NCI-H82 (cell line): ENCODE data around the gene PLXDC2.
"Not testable (repeated sequence)": the region's sequence is repeated elsewhere in the genome, so short reads cannot be mapped to it uniquely, and the experiment has no call there.

Experiments
- DNase-seq: peaks from one replicate; lab custom pipeline; 2025; lab: John Stamatoyannopoulos, UW

Gene PLXDC2

GRCh38 chr10:20202337-20202736 lies 386.1 kb downstream of the PLXDC2 start:
- DNase-seq, result no peak

- DNase-seq, result peak; percentile 59
These were observed 391.4 kb downstream of the PLXDC2 start for GRCh38 chr10:20207653-20208052.

DNA sequence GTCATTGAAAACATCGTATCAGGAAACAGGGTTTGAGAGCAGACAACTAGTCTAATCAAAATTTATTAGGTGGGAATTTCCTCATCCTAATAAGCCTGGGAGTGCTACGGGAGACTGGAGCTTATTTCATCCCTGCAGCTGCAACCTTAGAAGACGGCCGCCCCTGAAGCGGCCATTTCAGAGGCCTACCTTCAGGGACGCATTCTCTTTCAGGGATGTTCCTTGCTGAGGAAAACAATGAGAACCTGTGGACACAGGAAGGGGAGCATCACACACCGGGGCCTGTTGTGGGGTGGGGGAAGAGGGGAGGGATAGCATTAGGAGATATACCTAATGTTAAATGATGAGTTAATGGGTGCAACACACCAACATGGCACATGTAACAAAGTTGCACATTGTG lies 392.9 kb downstream of the PLXDC2 start:
- not testable (repeated sequence) for DNase-seq

GRCh38 chr10:20215547-20216152 lies 399.4 kb downstream of the PLXDC2 start:
- no peak for DNase-seq

GRCh38 chr10:20221356-20221755 lies 405.1 kb downstream of the PLXDC2 start:
- DNase-seq, result no peak

- DNase-seq, result no peak
These were observed 412.5 kb downstream of the PLXDC2 start for GRCh38 chr10:20228729-20229128.

- no peak for DNase-seq
These were observed 416.0 kb downstream of the PLXDC2 start for GRCh38 chr10:20232079-20232705.

DNA sequence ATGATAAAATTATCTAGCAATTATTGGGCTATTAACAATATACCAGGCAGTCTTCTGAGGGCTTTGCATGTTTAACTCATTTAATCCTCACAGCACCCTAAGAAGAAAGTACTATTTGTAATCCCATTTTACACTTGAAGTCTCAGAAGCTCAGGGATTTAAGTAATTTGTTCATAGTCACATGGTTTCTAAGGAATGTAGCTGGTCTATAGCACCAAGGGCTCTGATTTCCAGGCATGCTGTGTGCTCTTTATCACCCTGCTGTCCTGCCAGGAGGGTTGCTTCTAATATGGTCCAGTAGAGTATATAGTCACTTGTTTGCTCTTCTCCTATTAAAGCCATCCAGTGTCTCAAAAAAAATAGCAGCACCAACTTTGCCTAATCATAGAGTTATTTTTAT lies 417.2 kb downstream of the PLXDC2 start:
- DNase-seq, result peak; percentile 67

DNA sequence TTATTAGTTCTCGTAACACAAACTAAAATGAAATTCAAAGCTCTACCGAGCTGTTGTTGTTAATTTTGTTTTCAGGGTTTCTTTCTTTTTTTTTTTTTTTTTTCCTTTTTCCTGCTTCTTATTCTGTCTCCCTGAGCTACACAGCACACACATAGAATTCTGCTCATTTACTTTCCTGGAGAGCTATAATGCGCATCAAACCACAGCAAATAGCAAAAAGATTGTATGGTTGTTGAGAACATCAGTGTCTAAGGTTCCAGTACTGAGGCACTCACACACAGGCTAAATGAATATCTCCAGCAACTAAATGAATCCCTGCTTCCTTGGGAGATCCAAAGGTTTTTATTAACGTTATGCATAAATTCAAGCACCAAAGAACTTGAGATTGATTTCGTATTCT lies 418.3 kb downstream of the PLXDC2 start:
- no peak for DNase-seq

- DNase-seq, result no peak
These were observed 420.9 kb downstream of the PLXDC2 start for GRCh38 chr10:20237091-20237570.

DNA sequence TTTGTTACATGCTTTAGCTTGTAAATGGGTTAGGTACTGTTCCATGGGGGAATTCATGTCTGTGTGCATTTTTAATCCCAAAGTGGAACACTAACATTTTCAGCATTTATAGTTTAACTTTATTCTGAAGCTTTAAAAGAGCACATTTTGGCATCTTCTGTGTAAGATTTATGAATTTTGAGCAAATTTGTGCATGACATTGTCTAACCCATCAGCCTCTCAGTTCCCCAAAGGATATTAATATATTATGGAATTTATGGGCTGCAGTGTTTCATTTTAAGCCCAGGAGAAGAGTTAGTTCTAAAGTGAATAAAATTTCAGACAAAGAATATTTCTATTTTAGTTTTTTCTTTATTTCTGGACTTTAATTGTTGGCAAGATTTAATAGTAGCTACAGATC lies 421.4 kb downstream of the PLXDC2 start:
- DNase-seq, result no peak

- DNase-seq, result no peak
These were observed 424.4 kb downstream of the PLXDC2 start for GRCh38 chr10:20240643-20241042.

DNA sequence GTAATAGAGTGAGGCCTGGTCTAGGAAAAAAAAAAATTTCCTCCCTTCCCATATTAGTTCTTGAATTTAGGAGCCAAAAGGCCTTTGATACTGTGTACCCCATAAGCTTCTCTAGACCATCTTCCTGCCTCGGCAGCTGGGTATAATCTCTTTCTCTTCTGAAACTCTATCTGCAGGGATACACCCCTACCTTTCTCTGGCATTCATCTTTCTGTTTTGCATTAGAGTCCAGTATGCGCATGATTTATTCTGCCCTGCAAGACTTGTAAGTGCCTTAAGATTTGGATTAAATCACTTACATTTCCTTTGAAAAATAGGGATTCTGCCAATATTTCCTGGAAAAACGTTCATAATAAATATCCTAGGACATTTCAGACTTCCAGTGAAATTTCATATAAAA lies 431.2 kb downstream of the PLXDC2 start:
- DNase-seq, result no peak

GRCh38 chr10:20247891-20248708 lies 431.9 kb downstream of the PLXDC2 start:
- DNase-seq, result no peak

GRCh38 chr10:20254078-20254477 lies 437.8 kb downstream of the PLXDC2 start:
- DNase-seq, result no peak

- no peak for DNase-seq
These were observed 438.3 kb downstream of the PLXDC2 start for GRCh38 chr10:20254497-20254896.

- DNase-seq, result no peak
These were observed 440.7 kb downstream of the PLXDC2 start for GRCh38 chr10:20256969-20257368.

- no peak for DNase-seq
These were observed 441.2 kb downstream of the PLXDC2 start for GRCh38 chr10:20257422-20257821.

DNA sequence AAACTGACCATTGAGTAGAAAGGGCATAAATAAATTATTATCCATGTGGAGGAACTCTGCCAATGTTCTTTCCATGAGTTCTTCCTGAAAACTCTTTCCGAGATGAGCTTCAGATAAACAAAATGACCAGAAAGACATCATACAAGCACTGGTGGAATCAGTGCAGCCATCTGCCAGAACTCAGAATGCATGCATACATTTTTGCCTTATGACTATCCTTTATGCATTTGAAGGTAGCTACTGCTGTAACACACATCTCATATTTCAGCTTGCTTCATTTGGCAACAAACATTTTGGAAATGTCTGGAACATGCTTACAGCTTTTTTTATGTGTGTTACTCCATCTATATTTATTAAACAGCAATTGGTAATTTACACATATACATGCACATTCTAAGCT lies 448.9 kb downstream of the PLXDC2 start:
- no peak for DNase-seq

- DNase-seq, result no peak
These were observed 451.5 kb downstream of the PLXDC2 start for GRCh38 chr10:20267734-20268133.

GRCh38 chr10:20271490-20271889 lies 455.3 kb downstream of the PLXDC2 start:
- DNase-seq, result no peak

DNA sequence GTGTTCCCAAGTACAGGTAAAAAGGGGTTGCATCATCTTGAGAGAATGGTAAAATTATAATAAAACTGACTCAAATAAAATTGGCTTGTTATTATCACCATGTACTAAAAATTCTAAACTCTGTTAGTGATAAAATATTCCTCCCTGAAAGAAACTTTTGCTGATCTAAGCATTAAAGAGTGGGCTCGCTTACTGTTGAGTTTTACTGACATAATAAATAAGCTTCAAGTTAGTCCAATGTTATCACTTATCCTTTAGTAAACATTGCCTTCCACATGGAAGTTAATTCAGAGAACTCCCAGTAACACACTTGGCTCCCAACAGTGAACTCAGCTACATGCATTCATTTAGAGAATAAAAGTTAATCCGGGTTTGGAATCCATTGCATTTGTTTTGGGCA lies 456.4 kb downstream of the PLXDC2 start:
- DNase-seq, result no peak

GRCh38 chr10:20274571-20274970 lies 458.3 kb downstream of the PLXDC2 start:
- DNase-seq, result no peak
